HG03460 (cell line): ENCODE data around the gene FAM124A.

Experiments
- ATAC-seq: cut with Tn5 transposase; IDR thresholded peaks from one replicate; pipeline ENCODE4 v1.9.1; 2021; ENCODE audit not compliant: unreplicated experiment

The FAM124A gene

DNA sequence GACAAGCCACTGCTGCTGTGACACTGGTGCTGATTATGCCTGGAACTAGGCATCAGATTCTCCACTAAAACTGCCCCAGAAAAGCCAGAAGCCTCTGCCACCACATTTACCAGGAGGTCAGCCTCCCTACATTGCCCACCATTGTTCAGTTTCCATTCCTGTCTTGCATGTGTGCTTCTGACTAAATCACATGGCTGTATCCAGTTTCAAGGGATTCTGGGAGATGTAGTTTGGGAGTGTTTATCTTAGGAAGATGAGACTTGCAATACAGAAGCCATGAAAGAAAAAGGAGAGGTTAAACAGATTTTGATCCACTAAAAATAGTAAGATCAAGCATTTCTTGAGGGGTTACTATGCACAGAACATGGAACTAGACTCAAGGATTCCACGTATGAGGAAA, 76.6 kb downstream of the FAM124A start:
- no peak for ATAC-seq

DNA sequence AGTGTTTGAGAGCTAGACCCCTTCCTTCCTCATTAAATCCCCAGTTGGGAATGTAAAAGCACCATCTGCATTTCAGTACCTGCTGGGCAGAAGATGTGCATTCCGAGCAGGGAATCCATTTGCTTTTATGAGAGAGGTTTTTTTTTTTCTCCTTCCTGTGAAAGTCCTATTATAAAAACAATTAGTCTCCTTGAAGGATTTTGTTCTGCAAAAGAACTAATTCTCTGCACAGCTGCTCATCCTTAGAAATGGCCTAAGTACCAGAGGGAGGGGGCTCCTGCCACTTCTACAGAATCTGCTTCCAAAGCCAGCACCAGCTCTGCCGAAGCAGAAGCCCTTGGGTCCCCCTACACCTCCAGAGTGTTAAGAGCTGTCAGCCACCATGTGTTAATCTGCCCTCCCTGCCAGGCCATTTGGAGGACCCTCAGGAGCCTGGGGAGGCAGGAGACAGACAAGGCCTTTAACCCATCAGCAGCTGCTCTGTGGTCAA, 80.9 kb downstream of the FAM124A start:
- no peak for ATAC-seq

DNA sequence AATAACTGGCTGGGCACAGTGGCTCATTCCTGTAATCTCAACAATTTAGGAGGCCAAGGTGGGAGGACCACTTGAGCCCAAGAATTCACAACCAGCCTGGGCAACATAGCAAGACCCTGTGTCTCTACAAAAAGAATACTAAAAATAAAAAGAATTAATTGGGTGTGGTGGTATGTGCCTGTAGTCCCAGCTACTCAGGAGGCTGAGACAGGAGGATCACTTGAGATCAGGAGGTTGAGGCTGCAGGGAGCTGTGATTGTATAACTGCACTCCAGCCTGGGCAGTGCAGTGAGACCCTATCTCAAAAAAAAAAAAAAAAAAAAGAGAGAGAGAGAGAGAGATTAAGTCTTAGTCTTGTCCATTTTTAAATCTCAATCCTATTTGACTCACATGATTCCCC, 81.7 kb downstream of the FAM124A start:
- ATAC-seq = no peak

DNA sequence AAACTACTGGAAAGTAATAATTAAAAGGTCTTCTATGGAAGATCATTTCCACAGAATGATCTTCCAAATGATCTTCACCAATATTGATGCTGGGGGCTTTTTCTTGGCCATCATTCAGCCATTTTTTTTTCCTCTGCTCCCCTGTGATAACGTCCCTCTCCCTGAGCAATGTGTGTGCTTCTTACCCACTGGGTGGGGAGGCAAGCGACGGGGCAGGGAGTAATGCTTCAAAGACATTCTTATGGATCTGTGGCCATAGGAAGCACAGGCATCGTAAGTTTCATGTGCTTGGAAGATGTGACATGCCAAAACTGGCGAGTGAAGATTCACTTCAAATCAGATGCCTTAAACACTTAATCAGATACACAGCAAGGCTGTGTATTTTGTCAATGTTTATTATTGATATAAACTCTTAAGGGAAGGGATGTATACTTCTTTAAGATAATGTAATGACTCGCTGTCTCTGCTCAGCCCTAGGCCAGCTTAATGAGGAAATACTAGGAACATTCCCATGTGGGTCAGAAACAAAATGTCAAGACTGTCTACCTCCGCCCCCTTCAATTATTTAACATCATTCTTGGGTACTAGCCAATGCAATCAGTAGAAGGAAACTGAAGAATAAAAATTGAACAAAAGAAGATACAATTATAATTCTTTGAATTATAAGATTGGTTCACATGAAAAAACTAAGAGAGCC, 83.2 kb downstream of the FAM124A start:
- ATAC-seq = no peak

DNA sequence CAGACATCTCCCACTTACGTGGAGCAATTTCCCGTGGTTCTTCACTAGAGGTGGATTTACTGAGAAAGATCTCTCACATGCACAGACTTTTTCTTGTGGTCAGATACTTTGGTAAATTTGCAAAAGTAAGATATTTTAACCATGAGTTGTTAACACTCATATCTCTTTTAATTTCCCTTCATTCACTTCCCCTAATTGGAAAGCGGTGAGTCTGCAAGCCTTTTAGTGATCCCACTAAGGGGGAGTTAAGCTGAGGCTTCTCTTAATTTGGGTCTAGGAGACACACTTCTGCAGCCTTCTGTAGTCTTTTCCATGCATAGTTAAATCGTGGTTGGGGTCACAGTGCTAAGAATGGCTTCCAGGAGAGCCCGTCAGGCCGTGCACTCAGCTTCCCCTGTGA, 86.6 kb downstream of the FAM124A start:
- ATAC-seq = no peak

DNA sequence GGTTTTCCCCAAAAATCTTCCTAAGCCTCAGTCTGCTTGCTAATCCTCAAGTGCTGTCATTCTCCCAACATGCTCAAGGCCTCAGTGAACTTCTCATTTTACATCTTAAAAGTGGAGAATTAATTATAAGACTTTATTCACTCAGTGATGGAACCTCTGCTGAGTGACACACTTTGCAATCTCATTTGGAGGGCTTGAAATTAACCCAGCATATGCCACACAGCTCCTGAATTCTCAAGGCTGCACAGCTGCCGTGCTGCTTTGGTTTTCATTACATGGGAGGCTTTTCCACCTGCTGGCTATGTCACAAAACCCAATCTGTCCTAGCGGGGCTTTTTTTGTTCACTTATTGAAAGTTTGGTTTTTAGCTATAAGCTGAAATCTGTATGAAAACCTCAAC, 89.0 kb downstream of the FAM124A start:
- ATAC-seq = no peak

DNA sequence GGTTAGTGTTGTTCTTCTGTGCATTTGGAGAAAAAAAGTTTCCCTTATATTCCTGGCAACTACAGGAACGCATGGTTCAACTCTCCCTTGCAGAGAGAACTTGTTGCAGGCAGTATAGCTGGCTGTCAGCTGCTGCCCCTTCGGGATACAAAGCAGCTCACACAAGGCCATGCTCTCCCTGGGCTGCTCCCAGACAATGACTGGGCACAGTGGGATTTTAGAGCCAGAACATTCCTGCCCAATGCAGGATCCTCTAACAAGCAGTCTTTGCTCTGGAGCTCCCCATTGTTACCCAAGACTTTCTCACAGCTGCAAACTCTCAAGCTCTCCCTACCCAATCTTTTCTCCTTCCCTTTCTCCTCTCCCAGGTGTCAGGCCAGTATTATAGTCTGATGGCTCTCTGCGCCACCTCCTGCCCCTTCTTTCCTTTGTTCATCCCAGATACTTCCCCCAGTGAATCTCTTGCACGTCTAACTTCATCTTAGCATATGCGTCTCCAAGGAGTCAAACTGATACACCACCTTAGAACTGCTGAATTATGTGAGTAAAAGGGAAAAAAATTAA, 89.8 kb downstream of the FAM124A start:
- ATAC-seq = no peak

DNA sequence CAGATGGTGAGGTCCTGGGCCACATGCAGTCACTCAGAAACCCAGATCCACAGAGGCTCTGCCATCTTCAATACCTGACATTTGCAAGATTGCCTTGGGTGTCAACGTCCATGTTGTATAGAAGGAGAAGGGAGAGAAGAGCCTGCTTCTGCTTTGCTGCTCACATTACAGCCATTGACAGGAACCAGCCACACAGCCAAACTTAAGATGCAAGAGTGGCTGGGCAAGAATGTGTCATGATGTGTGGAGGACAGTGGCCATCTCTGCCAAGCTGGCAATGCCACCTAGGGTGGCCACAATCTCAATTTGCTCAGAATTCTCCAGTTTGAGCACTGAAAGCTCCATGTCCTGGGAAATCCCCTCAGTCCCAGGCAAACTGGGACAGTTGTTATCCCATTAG, 91.4 kb downstream of the FAM124A start:
- no peak for ATAC-seq

DNA sequence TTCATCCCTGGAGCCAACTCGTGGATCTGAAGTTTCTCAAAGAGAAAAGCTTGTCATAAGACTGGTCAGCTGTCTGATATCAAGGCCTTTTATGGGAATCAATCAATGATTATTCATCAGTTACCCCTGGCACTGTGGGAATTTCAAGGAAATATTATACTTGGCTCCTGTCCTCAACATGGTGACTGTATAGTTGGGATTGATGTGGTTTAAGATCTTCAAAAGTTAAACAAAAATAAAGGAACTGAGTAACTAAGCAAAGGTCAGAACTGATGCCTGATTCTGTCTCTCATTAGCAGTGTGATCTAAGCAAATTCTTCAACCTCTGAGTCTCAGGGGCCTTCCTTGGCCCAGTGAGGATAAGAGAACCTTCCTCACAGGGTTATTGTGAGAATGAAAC, 95.1 kb downstream of the FAM124A start:
- no peak for ATAC-seq

DNA sequence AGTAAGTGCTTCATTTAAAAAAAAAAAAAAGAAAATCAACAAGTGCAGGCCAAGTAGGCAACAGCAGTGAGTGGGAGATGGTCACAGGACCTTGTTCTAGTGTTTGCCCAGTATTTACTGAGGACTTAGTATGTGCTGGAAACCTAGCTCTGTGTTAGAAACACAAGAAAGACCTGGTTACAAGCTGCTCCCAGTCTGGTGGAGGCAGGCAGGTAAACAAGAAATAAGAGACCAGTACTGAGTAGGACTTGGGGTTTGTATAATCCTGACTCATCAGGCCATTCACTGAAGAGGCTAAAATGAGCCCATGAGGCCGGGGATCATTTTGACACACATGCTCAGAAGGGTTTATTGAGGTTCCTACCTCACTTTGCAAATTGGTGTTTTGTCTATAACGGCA, 95.8 kb downstream of the FAM124A start:
- ATAC-seq = no peak

DNA sequence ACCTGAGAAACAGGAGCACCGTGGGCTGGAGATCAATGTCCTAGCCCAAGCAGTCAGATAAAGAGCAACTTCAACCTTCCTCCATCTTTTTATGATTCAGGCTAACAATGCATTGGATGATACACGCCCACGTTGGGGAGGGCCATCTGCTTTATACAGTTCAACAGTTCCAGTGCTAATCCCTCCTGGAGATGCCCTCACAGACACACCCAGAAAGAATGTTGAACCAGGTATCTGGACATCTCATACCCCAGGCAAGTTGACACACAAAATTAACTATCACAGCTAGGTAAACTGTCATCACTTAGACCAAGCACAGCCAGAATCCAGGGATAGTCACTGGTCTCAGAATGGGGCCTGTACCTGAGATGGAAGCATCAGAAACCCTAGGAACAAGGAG, 96.7 kb downstream of the FAM124A start:
- no peak for ATAC-seq

DNA sequence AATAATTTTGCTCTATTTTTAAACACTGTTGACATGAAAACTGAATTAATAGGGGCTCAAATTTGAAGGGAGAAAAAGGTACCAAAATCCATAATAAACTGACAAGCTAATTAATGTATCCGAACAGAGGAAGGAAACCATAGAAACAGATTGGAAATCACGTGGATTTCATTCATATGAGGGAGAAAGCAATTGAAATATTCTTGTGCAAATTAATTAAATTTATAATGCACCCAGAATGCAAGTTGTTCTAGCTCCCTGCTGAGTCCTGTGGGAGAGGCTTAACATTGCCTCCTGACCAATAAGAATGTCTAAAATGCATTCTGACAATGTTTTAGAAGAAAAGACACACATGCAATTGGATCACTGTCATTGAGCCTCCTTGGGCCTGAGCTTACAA, 99.6 kb downstream of the FAM124A start:
- ATAC-seq = no peak

DNA sequence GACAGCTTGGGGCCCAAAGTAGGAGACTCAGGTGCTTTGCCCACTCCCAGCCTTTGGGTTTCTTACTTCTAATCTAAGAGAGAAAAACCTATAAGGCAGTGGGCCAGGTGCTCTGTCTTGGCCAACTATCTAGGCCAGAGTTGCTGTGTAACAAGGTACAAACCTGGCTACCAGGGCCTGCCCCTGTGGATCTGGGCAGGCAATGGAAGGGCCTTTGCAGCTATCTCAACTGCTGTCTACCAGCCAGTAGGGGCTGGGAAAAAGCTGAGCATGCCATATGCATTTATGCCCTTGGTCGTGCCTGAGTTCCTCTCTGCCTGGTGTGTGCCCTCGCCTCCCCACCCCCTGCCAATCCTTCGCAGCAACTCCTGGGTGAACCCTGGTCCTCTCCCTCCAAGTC, 100.6 kb downstream of the FAM124A start:
- no peak for ATAC-seq

DNA sequence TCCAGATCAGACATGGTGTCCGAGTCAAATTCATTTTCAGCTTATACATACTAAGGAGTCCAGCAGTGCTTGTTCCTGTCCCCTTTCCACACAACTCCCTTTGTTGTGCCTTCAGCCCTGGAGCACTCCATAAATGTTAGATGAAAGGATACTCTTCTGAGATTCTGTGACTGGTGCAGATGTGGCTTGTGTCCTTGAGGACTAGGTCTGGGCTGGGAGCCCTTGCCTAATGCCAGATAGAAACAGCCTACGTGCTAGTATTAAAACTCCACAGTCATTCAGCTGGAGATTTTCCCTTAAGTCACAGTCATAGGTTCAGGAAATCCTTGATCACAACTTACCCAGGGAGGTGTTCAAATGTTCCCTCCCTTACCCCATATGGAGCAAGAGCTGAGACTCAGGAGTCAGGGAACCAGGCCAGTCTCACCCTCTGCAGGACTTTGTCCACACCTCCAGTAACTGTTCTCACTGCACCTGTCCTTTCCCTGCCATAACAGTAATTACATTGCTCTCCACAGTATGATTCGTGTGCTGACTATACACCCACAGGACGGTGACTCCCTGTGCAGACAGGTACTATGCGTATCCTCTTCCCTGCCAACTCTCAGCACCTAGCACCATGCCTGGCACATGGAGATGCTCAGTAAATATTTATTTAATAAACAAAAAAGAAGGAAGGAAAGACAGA, 101.8 kb downstream of the FAM124A start:
- no peak for ATAC-seq

DNA sequence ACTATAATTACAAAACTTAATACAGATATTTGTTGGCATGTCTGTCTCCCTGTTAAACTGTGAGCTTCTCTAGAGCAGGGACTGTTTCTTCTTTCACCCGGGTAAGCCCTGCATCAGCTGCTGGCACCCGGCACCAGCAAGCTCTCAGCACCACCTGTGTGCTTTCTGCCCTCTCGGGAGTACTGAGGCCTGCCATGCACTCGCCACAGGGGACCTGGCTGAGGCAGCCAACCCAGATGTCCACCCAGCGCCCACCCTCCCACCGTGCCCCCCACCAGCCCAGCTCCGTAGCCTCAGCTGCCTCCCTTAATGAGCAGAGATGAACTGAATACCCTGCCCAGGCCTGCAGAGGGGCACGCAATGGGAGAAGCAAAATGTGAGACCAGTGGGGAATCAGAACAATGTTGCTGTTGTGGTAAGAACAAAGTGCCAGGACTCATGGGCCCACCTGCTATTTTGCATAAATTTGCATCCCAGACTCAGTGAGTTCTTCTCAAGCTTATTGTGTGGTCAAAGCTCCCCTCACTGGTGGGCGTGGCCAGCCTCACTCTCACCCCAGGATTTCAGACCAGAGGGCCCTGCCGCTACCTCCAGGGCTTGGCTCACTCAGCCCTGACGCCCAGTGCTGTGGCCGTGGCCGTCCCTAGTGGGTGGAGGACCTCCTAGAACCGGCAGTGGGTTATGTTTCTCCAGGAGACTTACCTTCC, 102.7 kb downstream of the FAM124A start:
- no peak for ATAC-seq

DNA sequence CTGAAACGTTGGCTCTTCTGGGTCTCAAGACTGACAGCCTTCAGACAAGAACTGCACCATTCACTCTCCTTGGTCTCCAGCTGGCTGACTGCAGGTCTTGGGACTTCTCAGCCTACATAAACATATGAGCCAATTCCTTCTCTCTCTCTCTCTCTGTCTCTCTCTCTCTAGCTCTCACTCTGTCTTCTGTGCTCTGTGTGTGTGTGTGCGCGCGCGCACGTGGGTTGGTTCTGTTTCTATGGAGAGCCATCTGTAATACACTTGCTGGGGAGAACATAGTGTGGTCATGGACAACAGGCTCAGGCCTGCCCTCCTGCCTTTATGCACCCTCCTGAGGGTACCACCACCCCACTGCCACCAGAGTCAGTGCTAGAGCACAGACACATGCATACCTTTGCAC, 103.6 kb downstream of the FAM124A start:
- no peak for ATAC-seq

DNA sequence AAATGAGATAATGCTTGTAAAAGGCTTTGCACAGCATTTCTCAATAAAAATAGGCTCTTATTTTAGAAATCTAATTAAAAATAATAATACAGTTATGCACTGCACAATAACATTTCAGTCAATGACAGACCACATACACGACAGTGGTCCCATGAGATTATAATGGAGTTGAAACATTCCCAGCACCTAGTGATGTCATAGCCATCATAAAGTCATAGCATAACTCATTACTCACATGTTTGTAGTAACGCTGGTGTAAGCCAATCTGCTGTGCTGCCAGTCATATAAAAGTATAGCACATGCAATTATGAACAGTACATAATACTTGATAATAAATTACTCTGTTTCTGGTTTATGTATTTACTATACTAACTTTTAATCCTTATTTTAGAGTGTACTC, 104.6 kb downstream of the FAM124A start:
- ATAC-seq = no peak

DNA sequence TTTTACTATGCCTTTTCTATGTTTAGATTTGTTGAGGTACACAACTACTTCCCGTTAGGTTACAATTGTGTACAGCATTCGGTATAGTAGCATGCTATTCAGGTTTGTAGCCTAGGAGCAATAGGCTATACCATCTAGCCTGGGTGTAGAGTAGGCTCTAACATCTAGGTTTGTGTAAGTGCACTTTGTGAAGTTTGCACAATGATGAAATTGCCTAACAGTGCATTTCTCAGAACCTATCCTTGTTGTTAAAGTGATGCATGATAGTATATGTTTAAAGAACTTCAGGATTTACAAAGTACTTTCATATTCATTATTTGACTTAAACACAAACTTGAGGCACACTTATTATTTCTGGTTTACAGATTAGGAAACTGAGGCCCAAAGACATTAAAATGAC, 105.8 kb downstream of the FAM124A start:
- no peak for ATAC-seq

DNA sequence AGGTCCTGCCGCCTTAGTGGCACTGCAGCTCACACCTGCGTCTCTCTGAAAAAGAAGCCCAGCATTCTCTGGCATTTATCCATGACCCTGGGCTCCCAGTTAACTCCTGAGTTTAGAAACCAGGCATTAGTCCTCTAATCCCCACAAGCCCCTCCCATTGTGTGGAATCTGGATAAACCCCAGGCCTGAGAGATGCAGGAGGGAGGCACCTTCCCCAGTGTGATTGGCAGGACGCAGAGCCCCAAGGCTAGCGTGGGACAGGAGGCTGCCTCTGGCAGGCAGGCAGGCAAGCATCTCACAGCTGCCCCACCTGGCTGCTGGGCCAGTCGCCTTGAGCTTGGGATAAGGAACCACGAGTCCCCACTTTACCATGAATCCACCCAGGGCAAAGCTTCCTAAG, 106.3 kb downstream of the FAM124A start:
- no peak for ATAC-seq

DNA sequence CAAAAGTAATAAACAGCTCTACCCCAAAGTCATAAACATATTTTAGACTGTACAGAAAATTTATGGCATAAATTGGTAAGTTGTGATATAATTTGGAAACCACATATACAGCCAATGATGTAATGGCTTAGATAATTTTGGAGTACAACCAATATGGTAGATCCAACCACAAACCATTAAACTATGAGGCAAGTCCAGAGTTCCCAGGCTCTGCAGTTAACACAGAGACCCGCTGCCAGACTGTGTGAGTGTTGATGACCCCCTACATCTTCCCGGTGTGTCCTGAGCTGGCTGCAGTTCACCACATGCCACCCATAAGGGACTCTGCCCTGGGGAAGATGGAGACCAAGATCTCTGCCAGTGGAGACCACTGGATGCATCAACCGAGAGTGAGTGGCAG, 107.4 kb downstream of the FAM124A start:
- no peak for ATAC-seq

DNA sequence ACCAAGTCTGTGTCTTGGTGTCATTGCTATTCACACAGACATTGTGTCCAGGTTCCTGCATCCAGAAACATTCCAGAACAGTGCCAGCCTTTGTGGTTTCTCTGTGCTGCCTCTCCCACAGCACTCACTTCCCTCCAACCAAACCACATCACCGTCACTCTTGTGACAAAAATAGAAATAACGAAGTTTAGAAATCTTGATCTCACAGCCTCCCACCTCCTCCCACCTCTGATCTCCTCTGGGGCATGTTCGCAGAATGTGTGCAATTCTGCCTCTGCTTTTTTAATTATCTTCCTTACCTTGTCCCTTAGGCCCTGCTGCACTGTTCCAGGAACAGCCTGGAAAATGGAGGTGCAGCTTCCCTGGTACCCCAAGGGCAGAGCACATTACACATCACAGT, 108.6 kb downstream of the FAM124A start:
- no peak for ATAC-seq

DNA sequence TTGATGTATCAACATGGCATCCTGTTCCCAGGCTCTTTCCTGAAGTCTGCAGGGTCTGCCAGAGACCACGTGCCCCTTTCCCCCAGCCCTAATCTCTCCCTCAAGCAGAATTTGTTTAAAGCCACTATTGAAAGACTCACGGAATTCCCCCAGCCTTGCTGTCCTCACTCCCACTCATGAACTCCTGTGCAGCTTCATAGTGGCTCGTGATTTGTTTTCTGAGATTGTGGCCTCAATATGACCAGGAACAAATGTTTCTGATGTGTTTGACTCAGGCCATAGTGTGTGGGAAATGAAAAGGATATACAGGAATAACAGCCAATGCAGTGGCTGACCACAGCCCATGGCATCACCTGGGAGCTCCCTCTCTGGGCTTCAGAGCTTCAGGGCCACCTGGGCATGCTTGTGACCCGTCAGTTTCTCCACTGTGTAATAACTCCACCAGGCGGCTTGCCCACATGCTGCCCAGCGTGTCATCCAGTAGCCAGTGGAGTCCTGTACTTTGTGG, 109.2 kb downstream of the FAM124A start:
- ATAC-seq = no peak
